Panc1 (cell line): ENCODE results near the gene DST.

Experiments used
- POLR2AphosphoS5 ChIP-seq: IDR thresholded peaks from 2 replicates; pipeline ENCODE4 v1.6.1; 2012; ENCODE audit warnings: mild to moderate bottlenecking, low read depth, low read length, moderate library complexity
- SIN3A ChIP-seq: IDR thresholded peaks from 2 replicates; pipeline ENCODE4 v1.6.1; 2012; ENCODE audit warnings: low read depth, mild to moderate bottlenecking, low read length, moderate library complexity, borderline replicate concordance; ENCODE audit not compliant: insufficient read depth
- TCF7L2 ChIP-seq: IDR thresholded peaks from 2 replicates; pipeline ENCODE4 v1.6.1; 2011; ENCODE audit warnings: mild to moderate bottlenecking, low read depth, low read length, inconsistent platforms
- TF ChIP-seq, protein P1 (sequence below): fragments of 450-650 bp; IDR thresholded peaks from 2 replicates; pipeline ENCODE4 v1.5.1; 2017; ENCODE audit warnings: mild to moderate bottlenecking
- TF ChIP-seq, protein P2 (sequence below), 2 experiments: IDR thresholded peaks; 2 replicates each; pipeline ENCODE4 v1.6.1; 2011 to 2012; ENCODE audit warnings: low read depth in 2 of 2, control low read depth in 1 of 2, low read length in 1 of 2, mild to moderate bottlenecking in 1 of 2, moderate library complexity in 1 of 2; ENCODE audit not compliant: insufficient read depth in 1 of 2

DNA sequence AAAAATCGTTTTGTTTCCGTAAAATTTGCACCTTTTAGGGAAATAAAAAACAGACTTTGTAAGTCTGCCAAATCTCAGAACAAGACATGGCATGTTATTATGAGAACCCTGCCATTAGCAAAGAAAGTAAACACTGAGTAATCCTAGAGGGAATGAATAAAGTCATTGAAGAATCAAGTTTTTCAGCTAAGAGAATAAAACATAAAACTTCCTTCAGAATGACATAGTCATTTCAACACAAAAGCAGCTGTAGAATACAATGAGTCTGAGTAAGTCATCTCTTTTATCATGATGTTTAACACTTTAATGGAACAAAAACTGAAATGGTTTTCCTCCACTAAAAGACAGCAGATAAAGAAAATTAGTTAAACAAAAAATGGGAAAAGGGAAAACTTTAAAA, 10.3 kb upstream of the DST start:
- TF ChIP-seq, protein P1, sequence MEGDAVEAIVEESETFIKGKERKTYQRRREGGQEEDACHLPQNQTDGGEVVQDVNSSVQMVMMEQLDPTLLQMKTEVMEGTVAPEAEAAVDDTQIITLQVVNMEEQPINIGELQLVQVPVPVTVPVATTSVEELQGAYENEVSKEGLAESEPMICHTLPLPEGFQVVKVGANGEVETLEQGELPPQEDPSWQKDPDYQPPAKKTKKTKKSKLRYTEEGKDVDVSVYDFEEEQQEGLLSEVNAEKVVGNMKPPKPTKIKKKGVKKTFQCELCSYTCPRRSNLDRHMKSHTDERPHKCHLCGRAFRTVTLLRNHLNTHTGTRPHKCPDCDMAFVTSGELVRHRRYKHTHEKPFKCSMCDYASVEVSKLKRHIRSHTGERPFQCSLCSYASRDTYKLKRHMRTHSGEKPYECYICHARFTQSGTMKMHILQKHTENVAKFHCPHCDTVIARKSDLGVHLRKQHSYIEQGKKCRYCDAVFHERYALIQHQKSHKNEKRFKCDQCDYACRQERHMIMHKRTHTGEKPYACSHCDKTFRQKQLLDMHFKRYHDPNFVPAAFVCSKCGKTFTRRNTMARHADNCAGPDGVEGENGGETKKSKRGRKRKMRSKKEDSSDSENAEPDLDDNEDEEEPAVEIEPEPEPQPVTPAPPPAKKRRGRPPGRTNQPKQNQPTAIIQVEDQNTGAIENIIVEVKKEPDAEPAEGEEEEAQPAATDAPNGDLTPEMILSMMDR = no peak
- TF ChIP-seq POLR2AphosphoS5 (no peak), TCF7L2 (no peak), SIN3A (no peak)
- TF ChIP-seq, protein P2, sequence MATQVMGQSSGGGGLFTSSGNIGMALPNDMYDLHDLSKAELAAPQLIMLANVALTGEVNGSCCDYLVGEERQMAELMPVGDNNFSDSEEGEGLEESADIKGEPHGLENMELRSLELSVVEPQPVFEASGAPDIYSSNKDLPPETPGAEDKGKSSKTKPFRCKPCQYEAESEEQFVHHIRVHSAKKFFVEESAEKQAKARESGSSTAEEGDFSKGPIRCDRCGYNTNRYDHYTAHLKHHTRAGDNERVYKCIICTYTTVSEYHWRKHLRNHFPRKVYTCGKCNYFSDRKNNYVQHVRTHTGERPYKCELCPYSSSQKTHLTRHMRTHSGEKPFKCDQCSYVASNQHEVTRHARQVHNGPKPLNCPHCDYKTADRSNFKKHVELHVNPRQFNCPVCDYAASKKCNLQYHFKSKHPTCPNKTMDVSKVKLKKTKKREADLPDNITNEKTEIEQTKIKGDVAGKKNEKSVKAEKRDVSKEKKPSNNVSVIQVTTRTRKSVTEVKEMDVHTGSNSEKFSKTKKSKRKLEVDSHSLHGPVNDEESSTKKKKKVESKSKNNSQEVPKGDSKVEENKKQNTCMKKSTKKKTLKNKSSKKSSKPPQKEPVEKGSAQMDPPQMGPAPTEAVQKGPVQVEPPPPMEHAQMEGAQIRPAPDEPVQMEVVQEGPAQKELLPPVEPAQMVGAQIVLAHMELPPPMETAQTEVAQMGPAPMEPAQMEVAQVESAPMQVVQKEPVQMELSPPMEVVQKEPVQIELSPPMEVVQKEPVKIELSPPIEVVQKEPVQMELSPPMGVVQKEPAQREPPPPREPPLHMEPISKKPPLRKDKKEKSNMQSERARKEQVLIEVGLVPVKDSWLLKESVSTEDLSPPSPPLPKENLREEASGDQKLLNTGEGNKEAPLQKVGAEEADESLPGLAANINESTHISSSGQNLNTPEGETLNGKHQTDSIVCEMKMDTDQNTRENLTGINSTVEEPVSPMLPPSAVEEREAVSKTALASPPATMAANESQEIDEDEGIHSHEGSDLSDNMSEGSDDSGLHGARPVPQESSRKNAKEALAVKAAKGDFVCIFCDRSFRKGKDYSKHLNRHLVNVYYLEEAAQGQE (IDR thresholded peaks at IDR 0.05; ENCODE audit: insufficient read depth in 1 of 2, low read depth in 2 of 2, low read length in 1 of 2) = no peak
